Medulla oblongata (tissue), 1 donor: ENCODE data around the gene PARP12.

ENCODE experiments used
- DNase-seq: peaks from one replicate; pipeline ENCODE4 v3.0.0-alpha.2; 2015; ENCODE audit errors: extremely low spot score

PARP12 gene

DNA sequence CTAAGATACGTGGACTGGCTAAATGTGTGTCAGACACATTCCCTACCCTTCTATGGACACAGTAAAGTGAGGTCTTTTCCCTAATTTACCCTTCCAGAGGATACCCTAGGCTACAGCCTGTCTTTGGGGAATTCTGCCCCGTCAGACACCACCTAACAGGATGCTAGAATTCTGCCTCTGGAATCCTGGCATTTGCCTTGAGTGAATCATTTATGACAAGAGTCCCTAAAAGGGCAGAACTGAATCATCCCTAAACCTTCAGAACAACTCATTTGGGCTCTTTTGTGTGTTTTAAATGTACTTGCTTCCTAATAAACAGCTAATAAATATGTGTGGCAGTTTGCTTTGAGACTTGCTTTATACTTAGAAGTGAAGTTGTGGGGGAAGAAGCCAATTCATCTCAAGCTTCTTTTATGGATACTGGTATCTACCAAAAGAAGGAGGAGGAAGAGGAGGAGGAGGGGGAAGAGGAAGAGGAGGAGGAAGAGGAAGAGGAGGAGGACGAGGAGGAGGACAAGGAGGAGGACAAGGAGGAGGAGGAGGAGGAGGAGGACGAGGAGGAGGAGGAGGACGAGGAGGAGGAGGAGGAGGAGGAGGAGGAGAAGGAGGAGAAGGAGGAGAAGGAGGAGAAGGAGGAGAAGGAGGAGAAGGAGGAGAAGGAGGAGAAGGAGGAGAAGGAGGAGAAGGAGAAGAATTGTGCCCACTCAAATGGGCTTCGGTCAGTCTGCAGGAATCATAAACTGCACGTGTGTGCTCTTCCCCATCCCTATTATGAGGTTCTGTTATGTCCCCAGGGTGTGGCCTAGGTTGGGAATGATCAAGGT lies 27.1 kb downstream of the PARP12 start:
- DNase-seq, result no peak

DNA sequence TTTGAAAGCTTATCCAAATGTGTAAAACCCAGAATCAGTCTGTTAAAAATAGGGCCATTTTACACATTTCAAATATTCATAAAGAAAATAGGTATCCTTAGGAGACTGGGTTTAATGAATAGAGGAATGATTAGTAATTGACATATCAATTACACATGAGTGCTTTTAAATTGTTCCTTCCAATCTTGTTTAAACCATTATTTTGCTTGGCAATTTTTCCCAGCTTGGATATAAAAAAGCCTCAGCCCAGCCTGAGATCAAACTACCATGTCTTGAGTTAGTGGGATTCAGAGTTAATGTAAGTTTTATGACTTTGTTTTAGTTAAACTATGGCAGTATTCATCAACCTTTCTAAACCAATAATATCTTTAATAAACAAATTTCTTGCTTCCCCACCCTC lies 28.3 kb downstream of the PARP12 start:
- DNase-seq, result no peak

DNA sequence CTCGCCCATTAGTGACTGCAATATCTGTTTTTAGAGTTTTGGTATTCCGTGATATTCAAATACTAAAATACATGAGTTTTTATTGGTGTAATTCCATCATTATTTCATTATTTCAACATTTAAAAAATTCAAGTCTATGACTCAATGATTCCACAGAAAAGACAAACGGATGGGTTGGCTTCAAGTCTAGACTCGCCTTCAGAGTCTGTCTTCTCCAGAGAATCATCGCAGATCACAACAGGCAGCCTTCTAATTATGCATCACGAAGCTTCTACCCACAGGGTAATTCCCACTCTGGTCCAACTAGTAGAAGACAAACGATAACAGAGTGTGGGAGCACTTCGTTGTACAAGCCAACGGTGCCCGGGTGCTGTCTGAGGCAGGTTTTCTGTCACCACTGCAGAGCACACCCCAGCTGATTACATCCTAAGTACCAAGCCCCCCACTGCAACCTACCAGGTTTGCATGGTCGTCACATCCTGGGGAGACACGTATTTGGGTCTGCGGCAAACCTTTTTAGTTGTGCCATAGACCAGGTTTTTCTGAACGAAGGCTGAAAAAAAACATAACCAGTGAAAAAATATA lies 28.9 kb downstream of the PARP12 start:
- DNase-seq, result no peak

DNA sequence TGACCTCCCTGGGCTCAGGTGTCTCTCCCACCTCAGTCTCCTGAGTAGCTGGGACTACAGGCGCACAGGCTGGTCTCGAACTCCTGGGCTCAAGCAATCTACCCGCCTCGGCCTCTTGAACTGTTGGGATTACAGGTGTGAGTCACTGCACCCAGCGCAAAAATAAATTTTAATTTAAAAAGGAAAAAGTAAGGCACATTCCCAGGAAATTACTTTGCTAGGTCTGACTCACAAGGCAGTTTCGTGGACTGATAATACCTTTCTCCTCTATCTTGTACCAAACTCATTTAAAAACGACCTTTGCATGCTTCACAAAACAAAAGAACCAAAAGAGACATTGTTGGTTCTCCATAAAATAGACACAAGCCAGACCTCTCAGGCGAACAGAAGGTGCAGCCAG lies 29.7 kb downstream of the PARP12 start:
- no peak for DNase-seq

DNA sequence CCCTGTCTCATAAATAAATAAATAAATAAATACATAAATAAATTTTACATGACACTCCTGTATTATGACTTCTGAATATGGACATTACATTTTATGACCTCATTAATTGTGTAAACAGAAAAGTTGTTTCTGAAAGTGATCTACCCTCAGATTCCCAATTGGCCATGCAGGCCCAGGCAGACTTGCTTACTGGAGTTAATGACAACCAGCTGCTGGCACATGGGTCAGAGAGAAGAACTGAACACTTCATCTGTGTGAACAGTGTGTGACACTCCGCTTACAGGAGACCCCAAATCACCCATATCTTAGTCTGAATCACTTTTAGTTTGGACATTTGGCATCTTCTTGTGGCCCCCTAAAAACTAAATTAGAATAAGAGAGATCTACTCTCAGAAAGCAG lies 31.4 kb downstream of the PARP12 start:
- DNase-seq, result no peak

DNA sequence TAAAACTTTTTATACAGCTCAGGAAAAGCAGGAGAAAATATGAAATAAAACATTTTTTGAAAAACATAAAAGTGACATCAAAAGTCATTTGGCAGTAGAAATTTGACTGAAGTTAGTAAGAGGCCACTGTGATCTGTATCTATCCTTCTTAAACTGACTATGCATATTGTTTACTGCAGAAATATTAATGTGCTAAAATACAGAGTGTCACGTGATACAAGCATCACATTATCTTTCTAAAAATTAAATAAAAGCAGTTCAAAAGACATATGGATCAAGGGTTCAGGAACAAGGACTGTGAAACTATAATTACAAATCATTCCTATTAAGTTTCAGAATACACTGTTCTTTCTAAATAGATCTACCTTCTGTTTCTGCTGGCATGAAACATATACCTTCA lies 33.7 kb downstream of the PARP12 start:
- no peak for DNase-seq

DNA sequence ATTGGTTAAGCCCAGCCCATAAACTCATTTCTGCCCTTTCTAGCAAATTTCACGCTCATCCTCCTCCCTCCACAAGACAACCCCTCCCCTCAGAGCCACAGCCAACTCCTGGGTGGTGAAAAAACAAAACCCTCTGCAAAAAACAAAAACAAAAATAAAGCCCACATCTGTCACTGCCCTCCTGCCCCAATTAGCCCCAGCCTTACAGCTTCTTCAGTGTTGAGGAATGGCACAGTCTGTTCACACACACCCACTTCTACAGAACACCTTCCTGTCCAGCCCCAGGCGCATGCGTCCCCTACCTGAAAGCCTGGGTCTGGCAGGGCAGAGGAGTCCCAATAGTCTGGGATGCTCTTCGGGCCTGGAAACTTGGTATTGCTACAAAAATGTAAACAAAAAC lies 34.4 kb downstream of the PARP12 start:
- DNase-seq, result no peak

DNA sequence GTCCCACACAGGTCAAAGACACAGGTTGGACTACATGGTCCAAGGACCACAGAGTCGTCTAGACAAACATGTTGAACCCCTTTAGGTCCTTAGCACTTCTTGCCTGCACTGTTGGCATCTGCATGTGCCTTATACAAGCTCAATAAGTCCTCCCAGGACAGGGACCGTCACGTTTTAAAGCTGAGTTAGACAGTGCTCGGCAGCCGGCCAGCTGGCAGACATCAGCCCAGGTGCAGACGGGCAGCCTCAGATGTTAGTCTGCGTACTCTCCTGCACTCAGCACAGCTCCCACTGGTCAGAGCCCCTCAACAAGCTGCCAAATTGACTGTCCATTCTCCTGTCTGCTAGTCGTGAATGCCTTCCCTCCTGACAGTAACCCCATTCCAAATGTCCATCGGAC lies 34.9 kb downstream of the PARP12 start:
- no peak for DNase-seq

DNA sequence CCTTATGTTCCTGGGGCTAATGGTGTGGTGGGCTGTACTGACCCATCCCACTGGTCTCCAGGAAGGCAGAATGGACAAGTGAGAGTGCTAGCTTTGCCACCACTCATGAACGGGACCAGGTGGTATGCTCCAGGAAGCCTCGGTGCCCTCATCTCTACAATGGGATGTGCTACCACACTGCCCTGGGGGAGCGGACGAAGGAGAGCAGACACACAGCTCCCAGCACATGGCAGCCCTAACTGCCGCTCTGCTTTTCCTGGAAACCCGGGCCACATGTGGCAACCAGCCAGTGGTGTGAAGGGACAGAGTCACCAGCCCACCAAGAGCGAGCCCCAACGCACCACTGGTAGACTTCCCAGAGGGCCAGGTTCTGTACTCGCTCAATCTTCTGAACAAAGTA lies 35.8 kb downstream of the PARP12 start:
- DNase-seq, result no peak

DNA sequence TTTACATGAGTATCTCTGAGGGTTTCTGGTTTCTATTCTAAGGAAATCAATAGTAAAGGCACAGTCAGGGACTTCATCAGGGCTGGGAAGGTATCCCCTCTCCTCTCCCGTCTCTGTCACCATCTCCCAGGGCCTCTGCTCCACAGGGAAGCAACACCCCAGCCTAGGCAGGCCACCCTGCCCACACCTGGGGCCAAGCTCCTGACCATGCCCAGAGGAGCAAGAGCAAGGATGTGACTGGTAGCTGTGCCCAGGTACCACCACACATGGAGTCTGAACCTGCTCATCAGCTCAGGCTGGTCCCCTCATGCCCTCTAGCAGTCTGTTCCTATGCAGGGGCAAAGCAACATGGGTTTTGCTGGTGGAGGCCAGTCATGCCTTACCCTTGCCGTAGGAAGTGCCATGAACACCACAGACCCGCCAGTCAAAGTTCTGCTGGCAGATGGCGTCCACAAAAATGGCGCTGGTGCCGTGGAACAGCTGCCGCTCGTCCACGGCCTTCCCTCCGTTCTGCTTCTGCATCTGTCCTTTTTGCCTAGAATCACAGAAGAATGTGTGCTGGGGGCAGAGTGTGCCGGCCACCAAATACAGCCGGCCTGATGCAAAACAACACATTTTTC lies 36.8 kb downstream of the PARP12 start:
- DNase-seq, result no peak

DNA sequence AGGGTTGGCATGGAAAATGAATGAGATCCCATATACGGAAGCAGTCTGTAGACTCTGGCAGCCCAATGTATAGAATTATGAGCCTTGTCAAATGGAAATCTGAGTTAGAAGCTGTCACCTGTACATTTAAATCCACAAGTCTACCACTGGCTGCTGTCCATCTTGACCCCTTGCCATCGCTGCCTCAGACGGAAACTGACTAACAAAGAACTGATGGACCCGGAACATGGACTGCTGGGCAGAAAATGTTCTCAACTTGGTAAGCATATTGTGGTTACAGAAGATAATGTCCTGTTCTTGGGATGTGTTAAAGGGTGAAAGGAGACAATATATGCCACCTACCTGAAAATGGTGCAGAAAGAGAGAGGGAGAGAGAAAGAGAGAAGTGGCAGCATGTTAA lies 37.5 kb downstream of the PARP12 start:
- no peak for DNase-seq

DNA sequence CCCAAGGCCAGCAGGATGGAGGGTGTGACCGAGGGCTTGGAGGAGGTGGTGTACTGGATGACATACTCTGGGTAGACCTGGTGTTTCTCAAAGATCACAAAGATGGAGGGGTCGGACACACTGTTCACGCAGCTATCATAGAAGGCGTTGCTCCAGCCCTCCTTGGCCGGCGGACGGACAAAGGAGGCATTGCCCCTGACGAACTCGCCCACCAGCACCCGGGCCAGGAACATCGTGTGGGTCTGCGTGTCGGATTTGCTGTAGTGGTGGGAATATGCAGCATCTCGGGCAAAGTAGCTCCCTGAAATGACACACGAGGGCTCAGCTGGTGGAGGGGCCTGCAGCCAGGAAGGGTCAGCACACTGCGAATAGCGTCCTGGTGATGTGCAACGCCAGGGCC lies 38.2 kb downstream of the PARP12 start:
- DNase-seq, result no peak

DNA sequence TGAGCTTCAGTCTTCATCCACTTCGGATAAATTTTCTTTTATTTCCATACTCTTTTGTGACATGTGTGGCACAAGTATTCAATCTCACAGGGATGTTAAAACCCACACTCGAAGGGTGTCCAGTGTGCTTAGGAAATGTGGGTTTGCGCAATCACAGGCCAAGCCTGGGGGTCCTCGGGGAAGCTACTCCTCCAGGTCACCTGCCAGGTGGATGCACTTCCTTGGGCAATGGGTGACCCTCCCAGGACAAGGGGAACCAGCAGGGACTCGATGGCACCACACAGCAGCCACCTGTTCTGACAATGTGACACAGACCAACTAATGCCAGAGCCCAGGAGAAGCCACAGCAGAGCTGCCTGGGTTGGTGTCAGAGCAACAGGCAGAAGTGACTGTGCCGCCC lies 39.0 kb downstream of the PARP12 start:
- no peak for DNase-seq

DNA sequence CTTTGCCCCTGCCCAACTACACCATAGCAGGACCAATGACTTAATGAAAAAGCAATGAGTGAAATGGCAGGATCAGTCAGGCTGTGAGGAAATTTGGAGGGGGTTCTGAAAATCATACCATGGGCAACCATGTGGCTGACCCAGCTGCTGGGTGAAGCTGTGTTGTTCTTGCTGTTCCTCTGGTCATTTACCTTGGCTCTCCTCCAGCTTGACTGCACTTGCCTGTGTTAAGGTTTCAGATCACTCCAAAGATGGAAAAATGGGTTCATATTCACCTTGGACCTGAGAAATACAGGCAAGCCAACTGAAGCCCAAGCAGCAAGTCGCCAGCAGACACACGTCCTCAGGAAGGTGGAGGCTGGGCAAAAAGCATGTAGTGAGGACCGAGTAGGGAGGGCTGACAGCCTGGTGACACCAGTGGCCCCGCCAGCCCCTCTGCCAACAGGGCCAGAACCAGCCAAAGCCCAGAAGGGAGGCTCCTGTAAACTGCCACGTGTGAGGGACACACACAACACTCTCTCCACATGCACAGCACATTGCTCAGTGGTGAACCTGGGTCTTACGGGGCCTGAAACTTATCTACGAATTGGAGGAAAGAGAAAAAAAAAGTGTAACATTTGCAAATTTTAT lies 40.1 kb downstream of the PARP12 start:
- DNase-seq, result no peak

DNA sequence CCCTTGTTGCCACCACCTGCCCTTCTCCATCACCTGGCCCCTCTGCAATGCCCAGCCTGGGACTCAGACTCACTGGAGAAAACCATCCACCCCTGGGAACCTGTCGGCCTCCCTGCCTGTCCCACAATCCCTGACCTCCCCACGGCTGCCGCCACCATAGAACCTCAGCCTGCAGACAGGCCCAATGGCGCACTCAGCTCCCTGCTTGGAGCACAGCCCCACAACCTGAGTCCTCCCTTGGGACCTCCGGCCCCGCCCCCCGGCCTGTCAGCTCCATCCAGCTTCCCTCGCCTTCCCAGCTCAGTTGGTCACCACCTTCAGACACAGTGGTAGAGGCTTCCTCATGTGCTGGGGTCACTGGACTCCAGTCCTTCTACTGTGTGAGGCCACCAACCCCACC lies 41.1 kb downstream of the PARP12 start:
- DNase-seq, result no peak

DNA sequence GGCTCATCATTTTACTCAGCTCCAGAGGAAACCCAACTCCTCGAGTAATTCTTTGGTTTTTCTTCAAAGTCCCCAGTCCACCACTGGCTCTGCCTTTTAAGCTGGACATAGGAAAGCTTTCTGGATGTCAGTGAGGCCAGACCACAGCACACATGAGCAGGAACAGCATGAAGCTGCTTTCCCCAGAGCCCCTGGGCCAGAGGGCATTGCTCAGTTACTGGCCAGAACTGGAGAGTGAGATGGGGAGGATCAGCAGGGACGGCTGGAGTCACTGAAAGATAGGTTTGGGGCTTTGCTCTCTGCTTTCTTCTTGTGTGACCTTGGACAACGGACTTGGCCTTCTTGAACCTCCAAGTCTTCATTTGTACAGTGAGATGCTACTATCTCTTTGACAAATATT lies 43.1 kb downstream of the PARP12 start:
- DNase-seq, result no peak

DNA sequence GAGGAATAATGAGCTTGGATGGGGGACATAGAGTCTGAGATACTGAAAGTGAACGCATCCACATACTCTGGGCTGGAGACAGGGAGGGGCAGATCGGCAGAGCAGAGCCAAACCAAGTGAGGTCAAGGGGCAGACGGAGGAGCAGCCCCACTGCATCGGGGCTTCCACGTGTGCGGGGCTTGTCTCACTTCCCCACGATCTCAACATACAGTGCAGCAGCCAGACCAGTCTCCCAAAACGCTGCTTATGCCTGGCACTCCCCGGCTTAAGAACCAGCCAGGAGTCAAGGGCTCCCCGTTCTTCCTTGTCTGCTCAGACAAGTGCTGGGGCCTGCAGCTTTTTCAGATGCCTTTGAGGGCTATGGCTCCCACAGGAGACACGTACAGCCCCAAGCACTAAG lies 43.6 kb downstream of the PARP12 start:
- no peak for DNase-seq

DNA sequence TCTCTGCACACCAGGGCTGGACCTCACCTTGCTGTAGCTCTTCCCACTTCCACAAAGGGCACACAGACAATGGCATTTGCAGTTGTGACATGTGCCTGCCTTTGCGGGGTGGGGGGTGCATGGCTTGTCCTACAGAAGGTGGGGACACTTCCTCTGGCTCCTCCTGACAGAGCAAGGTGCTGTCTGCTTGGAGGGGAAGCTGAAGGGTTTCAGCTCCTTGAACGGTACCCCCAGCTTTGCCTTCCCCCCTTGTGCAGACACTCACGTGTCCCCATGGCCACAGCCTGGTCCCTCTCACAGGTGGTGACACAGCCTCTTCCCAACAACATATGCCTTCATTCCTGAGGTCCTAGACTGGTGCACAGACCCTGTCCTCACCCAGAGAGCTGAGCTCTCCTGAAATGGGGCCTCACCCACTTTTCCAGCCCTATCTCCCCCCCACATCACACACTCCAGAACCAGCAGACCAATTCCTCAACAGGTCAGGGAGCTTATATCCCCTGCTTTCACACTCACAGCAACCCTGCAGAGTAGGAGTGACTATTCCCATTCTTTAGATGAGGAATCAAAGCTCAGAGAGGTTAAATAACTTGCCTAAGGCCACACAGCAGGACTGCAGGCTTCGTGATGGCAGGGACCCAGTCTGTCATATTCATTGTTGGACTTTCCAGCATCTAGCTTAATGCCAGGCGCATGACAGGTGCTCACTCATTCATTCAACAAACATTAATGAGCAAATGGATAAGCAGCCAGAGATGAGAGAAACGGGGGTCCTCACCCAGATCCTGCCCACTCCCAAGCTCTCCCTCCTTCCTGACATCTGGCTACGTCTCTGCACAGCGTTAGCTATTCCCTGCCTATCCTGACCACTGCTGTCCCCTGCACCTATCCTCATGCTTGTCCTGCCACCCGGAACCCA lies 44.4 kb downstream of the PARP12 start:
- DNase-seq, result no peak

DNA sequence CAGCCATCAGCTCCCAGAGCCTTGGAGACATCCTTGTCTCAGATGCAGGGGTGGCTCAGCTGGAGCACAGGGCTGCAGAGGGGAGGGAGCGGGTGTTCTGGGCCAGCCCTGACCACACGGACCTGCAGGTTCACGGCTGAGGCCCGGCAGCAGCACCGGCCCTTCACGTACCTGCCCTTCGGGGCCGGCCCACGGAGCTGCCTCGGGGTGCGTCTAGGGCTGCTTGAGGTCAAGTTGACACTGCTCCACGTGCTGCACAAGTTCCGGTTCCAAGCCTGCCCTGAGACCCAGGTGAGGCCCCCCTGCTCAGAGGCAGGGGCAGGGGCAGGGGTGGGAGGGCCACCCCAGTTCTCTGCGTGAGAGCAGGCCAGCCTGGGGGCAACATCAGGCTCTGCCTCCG lies 45.2 kb downstream of the PARP12 start:
- DNase-seq, result no peak

DNA sequence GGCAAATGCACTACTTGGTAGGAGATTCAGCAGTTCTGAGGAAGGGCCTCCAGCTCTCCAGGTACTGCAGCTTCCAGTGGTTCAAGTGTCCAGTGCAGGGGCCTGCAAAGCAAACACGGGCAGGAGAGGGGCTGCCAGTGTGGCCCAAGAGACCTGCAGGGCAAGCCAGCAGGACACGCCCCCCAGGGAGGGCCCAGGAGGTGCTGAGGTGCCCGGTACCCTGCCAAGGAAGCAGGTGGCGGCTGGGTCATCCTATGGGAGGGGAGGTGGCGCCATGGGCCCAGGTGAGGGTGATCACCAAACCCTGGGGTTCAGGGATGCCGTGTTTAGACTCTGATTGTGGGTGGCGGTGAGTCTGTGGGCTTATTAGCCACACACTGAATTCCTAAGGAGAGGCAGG lies 45.7 kb downstream of the PARP12 start:
- DNase-seq, result no peak

DNA sequence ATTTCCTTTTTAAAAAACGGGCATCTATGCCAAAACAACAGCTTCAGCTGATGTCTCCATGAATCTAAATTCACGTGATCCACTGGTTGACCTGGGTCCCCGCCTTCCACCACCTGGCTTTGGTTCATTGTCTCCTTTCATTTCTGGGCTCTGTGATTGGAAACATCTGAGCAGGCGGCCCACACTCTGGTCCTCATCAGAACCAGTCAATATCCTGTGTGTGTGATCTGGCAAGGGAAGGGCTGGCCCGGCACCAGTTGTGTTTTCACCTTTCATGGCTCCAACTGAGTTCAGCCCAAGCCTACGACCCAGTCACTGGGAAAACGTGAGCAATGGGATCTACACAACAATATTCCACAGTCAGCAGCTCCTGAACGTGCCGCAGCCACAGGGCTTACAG lies 46.2 kb downstream of the PARP12 start:
- DNase-seq, result no peak

DNA sequence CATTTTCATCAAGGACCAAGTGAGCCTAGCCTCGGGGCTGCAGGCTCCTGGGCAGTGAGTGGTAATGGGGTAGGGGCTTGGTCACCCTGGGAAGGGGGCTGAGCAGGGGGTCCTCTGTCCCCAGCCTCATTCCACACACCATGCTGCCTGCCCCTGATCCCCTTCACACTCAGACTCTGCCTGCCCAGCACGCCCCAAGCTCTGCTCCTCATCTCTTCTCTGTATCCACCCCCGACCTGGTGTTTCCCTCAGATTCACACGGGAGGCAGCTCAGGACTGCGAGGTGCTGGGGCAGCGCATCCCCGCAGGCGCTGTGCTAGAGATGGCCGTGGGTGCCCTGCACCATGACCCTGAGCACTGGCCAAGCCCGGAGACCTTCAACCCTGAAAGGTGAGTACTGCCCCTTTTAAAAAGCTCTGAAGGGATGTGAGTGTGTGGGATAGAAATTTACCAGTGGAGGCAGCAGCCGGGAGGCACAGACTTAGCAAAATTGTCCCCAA lies 47.2 kb downstream of the PARP12 start:
- DNase-seq, result no peak
